GM21576 (cell line): ENCODE results near the gene IGDCC3.
"Not testable (repeated sequence)": the region's sequence is repeated elsewhere in the genome, so short reads cannot be mapped to it uniquely, and the experiment has no call there.

ENCODE experiments used
- ATAC-seq: cut with Tn5 transposase; IDR thresholded peaks from one replicate; pipeline ENCODE4 v1.9.1; 2021; ENCODE audit warnings: mild to moderate bottlenecking, moderate library complexity; ENCODE audit not compliant: unreplicated experiment

IGDCC3 gene

GRCh38 chr15:65406424-65407000 is 28.7 kb upstream of the IGDCC3 start:
- no peak for ATAC-seq

- ATAC-seq, result no peak
Measured at GRCh38 chr15:65405791-65406423, 28.1 kb upstream of the IGDCC3 start.

GRCh38 chr15:65404186-65404872 is 26.5 kb upstream of the IGDCC3 start:
- no peak for ATAC-seq

GRCh38 chr15:65402961-65403360 is 25.2 kb upstream of the IGDCC3 start:
- no peak for ATAC-seq

GRCh38 chr15:65401611-65402240 is 23.9 kb upstream of the IGDCC3 start:
- ATAC-seq, result no peak

- no peak for ATAC-seq
Measured at GRCh38 chr15:65400760-65401610, 23.2 kb upstream of the IGDCC3 start.

GRCh38 chr15:65399997-65400396 is 22.2 kb upstream of the IGDCC3 start:
- no peak for ATAC-seq

- no peak for ATAC-seq
Measured at GRCh38 chr15:65399001-65399706, 21.4 kb upstream of the IGDCC3 start.

GRCh38 chr15:65398486-65398885 is 20.7 kb upstream of the IGDCC3 start:
- ATAC-seq, result not testable (repeated sequence)

- no peak for ATAC-seq
Measured at GRCh38 chr15:65396965-65397317, 19.1 kb upstream of the IGDCC3 start.

- ATAC-seq, result no peak
Measured at GRCh38 chr15:65396283-65396964, 18.6 kb upstream of the IGDCC3 start.

GRCh38 chr15:65395567-65396202 is 17.9 kb upstream of the IGDCC3 start:
- no peak for ATAC-seq

- no peak for ATAC-seq
Measured at GRCh38 chr15:65394936-65395335, 17.1 kb upstream of the IGDCC3 start.

GRCh38 chr15:65394280-65394789 is 16.5 kb upstream of the IGDCC3 start:
- ATAC-seq, result no peak

- no peak for ATAC-seq
Measured at GRCh38 chr15:65393557-65393956, 15.8 kb upstream of the IGDCC3 start.

- no peak for ATAC-seq
Measured at GRCh38 chr15:65393091-65393490, 15.3 kb upstream of the IGDCC3 start.

- ATAC-seq, result no peak
Measured at GRCh38 chr15:65392368-65392767, 14.6 kb upstream of the IGDCC3 start.

- ATAC-seq, result no peak
Measured at GRCh38 chr15:65391732-65392131, 13.9 kb upstream of the IGDCC3 start.

- no peak for ATAC-seq
Measured at GRCh38 chr15:65390447-65390846, 12.6 kb upstream of the IGDCC3 start.
